Liver (tissue), 9 donors: ENCODE measurements around the gene KAT6B. TPM values are rescaled to one million over a fixed set of nuclear protein-coding genes. Genes with fewer than 3 reads are reported as not detected.

Experiments used
- DNase-seq: peaks from one replicate; pipeline ENCODE4 v3.0.0-alpha.2; 2017; ENCODE audit warnings: low spot score
- H3K27ac ChIP-seq, 2 donors: one replicate each; pipeline ENCODE4 v1.7.0; 2013; ENCODE audit warnings: inconsistent platforms in 2 of 2, low read length in 2 of 2, control low read depth in 1 of 2, low read depth in 1 of 2, mild to moderate bottlenecking in 1 of 2
- H3K27me3 ChIP-seq, 4 donors: one replicate each; pipeline versions ENCODE4 v1.6.1 to v1.7.0; 2013; ENCODE audit warnings: low read length in 3 of 4, inconsistent platforms in 1 of 4, mild to moderate bottlenecking in 1 of 4, moderate library complexity in 1 of 4; ENCODE audit not compliant: control insufficient read depth in 4 of 4, insufficient read depth in 4 of 4
- H3K36me3 ChIP-seq, 4 donors: one replicate each; pipeline versions ENCODE4 v1.6.1 to v1.7.0; 2013; ENCODE audit warnings: low read length in 3 of 4, mild to moderate bottlenecking in 3 of 4, low read depth in 1 of 4, moderate library complexity in 1 of 4; ENCODE audit not compliant: control insufficient read depth in 4 of 4, insufficient read depth in 3 of 4
- H3K4me1 ChIP-seq, 4 donors: one replicate each; pipeline versions ENCODE4 v1.6.1 to v1.7.0; 2013; ENCODE audit warnings: low read length in 3 of 4, mild to moderate bottlenecking in 3 of 4, moderate library complexity in 1 of 4; ENCODE audit not compliant: control insufficient read depth in 4 of 4, insufficient read depth in 4 of 4
- H3K4me3 ChIP-seq, 3 donors: one replicate each; pipeline versions ENCODE4 v1.6.1 to v1.7.0; 2013; ENCODE audit warnings: low read length in 3 of 3, control low read depth in 1 of 3, low read depth in 1 of 3, mild to moderate bottlenecking in 1 of 3
- H3K9ac ChIP-seq, 2 donors: one replicate each; pipeline ENCODE4 v1.7.0; 2013; ENCODE audit warnings: low read length in 2 of 2, mild to moderate bottlenecking in 2 of 2, moderate library complexity in 2 of 2, control low read depth in 1 of 2, low read depth in 1 of 2
- H3K9me3 ChIP-seq, 4 donors: one replicate each; pipeline versions ENCODE4 v1.6.1 to v1.7.0; 2013; ENCODE audit warnings: low read length in 3 of 4; ENCODE audit not compliant: control insufficient read depth in 4 of 4
- EGR1 ChIP-seq, 2 donors: IDR thresholded peaks; 2 replicates each; pipeline ENCODE4 v1.6.1; 2016 to 2018; ENCODE audit warnings: antibody characterized with exemption in 2 of 2, low read depth in 2 of 2
- FOXA1 ChIP-seq: IDR thresholded peaks from 2 replicates; pipeline ENCODE4 v1.6.1; 2016; ENCODE audit warnings: antibody characterized with exemption
- FOXA2 ChIP-seq: IDR thresholded peaks from 2 replicates; pipeline ENCODE4 v1.6.1; 2016; ENCODE audit warnings: antibody characterized with exemption
- GABPA ChIP-seq, 2 donors: IDR thresholded peaks in 1 of 2; conservative IDR thresholded peaks in 1 of 2; 2 replicates each; pipeline ENCODE4 v1.6.1; 2016; ENCODE audit warnings: antibody characterized with exemption in 2 of 2, mild to moderate bottlenecking in 1 of 2, moderate library complexity in 1 of 2
- HNF4A ChIP-seq, 2 donors: conservative IDR thresholded peaks; 2 replicates each; pipeline ENCODE4 v1.6.1; 2016; ENCODE audit warnings: antibody characterized with exemption in 2 of 2, mild to moderate bottlenecking in 2 of 2
- HNF4G ChIP-seq: IDR thresholded peaks from 2 replicates; pipeline ENCODE4 v1.6.1; 2016; ENCODE audit warnings: antibody characterized with exemption
- JUND ChIP-seq, 2 donors: IDR thresholded peaks; 2 replicates each; pipeline ENCODE4 v1.6.1; 2016; ENCODE audit warnings: antibody characterized with exemption in 2 of 2
- NR2F2 ChIP-seq: IDR thresholded peaks from 2 replicates; pipeline ENCODE4 v1.6.1; 2016; ENCODE audit warnings: antibody characterized with exemption
- RAD21 ChIP-seq, 2 donors: IDR thresholded peaks; 2 replicates each; pipeline ENCODE4 v1.6.1; 2016; ENCODE audit warnings: antibody characterized with exemption in 2 of 2, mild to moderate bottlenecking in 2 of 2
- RXRA ChIP-seq, 2 donors: IDR thresholded peaks; 2 replicates each; pipeline ENCODE4 v1.6.1; 2017 to 2018; ENCODE audit warnings: antibody characterized with exemption in 2 of 2, mild to moderate bottlenecking in 1 of 2
- SP1 ChIP-seq: IDR thresholded peaks from 2 replicates; pipeline ENCODE4 v1.6.1; 2018; ENCODE audit warnings: antibody characterized with exemption, mild to moderate bottlenecking
- TAF1 ChIP-seq: conservative IDR thresholded peaks from 2 replicates; pipeline ENCODE4 v1.6.1; 2016; ENCODE audit warnings: antibody characterized with exemption, mild to moderate bottlenecking
- YY1 ChIP-seq: IDR thresholded peaks from 2 replicates; pipeline ENCODE4 v1.6.1; 2016; ENCODE audit warnings: antibody characterized with exemption, mild to moderate bottlenecking
- WGBS: extraction: QIAGEN DNeasy Blood & Tissue Kit; methylation state at CpG from one replicate; pipeline ENCODE4 v1.1.7; 2013; 5-methylcytosine and 5-hydroxymethylcytosine counted together
- polyA plus RNA-seq, 2 donors: library from polyadenylated mRNA; stranded (reverse) in 1 of 2; unstranded in 1 of 2; fragments of 200-250 nt in 1 of 2; fragments of >200 nt in 1 of 2; fragmentation: Nextera tagmentation in 1 of 2; extraction: Ambion mirVana in 1 of 2; gene quantifications; one replicate each; pipeline versions ENCODE4 v1.2.1 to v1.2.3, GENCODE V29; 2013 to 2015
- total RNA-seq, 2 donors: library from RNA; depleted of rRNA; stranded (reverse); fragments of >200 nt; gene quantifications; one replicate each; pipeline ENCODE4 v1.2.3, GENCODE V29; 2014
- TF ChIP-seq, protein P1 (sequence below): IDR thresholded peaks from 2 replicates; pipeline ENCODE4 v1.6.1; 2016; ENCODE audit warnings: antibody characterized with exemption
- TF ChIP-seq, protein P2 (sequence below): fragments of 150-350 bp; IDR thresholded peaks from 2 replicates; pipeline ENCODE4 v1.5.1; 2017; ENCODE audit warnings: improper control_type of control experiment, low read depth, low read length; ENCODE audit not compliant: missing input control
- TF ChIP-seq, protein P3 (sequence below): IDR thresholded peaks from 2 replicates; pipeline ENCODE4 v1.6.1; 2016; ENCODE audit warnings: antibody characterized with exemption, mild to moderate bottlenecking
- TF ChIP-seq, protein P4 (sequence below): IDR thresholded peaks from 2 replicates; pipeline ENCODE4 v1.6.1; 2016; ENCODE audit warnings: antibody characterized with exemption
- donor health status: healthy.
- donor health status: healthy.
- donor health status: healthy.
- donor health status: healthy.
- donor health status: healthy.

Gene KAT6B
- total and polyA plus RNA-seq, 4 donors, result 2.0 to 21.2 (median 8.8) TPM

DNA sequence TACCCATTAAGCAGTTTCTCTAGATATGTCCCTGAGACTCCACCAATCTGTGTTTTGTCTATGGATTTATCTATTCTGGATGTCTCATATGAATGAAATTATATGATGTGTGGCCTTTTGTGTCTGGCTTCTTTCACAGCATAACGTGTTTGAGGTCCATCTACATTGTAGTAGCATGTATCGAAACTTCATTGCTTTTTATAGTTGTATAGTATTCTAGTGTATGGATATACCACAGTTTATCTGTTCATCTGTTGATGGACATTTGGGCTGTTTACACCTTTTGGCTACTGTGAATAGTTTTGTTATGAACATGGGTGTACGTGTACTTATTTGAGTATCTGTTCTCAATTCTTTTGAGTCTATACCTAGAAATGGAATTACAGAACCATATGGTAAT, 9.6 kb downstream of the KAT6B start:
- DNase-seq, result no peak
- WGBS, result 93% methylated on average over 3 of the region's 3 CpGs
- H3K9me3 ChIP-seq, result no peaks in the 10 kb centered on the region
- TF ChIP-seq HNF4A (conservative IDR thresholded peaks at IDR 0.05) (no peak), JUND (IDR thresholded peaks at IDR 0.05) (no peak), EGR1 (IDR thresholded peaks at IDR 0.05; ENCODE audit: low read depth in 2 of 2) (no peak), FOXA1 (no peak), HNF4G (no peak), YY1 (no peak), RAD21 (IDR thresholded peaks at IDR 0.05) (no peak), NR2F2 (no peak)
- TF ChIP-seq, protein P1, sequence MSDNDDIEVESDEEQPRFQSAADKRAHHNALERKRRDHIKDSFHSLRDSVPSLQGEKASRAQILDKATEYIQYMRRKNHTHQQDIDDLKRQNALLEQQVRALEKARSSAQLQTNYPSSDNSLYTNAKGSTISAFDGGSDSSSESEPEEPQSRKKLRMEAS, result no peak
- TF ChIP-seq, protein P2, sequence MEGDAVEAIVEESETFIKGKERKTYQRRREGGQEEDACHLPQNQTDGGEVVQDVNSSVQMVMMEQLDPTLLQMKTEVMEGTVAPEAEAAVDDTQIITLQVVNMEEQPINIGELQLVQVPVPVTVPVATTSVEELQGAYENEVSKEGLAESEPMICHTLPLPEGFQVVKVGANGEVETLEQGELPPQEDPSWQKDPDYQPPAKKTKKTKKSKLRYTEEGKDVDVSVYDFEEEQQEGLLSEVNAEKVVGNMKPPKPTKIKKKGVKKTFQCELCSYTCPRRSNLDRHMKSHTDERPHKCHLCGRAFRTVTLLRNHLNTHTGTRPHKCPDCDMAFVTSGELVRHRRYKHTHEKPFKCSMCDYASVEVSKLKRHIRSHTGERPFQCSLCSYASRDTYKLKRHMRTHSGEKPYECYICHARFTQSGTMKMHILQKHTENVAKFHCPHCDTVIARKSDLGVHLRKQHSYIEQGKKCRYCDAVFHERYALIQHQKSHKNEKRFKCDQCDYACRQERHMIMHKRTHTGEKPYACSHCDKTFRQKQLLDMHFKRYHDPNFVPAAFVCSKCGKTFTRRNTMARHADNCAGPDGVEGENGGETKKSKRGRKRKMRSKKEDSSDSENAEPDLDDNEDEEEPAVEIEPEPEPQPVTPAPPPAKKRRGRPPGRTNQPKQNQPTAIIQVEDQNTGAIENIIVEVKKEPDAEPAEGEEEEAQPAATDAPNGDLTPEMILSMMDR, result no peak
- TF ChIP-seq, protein P3, sequence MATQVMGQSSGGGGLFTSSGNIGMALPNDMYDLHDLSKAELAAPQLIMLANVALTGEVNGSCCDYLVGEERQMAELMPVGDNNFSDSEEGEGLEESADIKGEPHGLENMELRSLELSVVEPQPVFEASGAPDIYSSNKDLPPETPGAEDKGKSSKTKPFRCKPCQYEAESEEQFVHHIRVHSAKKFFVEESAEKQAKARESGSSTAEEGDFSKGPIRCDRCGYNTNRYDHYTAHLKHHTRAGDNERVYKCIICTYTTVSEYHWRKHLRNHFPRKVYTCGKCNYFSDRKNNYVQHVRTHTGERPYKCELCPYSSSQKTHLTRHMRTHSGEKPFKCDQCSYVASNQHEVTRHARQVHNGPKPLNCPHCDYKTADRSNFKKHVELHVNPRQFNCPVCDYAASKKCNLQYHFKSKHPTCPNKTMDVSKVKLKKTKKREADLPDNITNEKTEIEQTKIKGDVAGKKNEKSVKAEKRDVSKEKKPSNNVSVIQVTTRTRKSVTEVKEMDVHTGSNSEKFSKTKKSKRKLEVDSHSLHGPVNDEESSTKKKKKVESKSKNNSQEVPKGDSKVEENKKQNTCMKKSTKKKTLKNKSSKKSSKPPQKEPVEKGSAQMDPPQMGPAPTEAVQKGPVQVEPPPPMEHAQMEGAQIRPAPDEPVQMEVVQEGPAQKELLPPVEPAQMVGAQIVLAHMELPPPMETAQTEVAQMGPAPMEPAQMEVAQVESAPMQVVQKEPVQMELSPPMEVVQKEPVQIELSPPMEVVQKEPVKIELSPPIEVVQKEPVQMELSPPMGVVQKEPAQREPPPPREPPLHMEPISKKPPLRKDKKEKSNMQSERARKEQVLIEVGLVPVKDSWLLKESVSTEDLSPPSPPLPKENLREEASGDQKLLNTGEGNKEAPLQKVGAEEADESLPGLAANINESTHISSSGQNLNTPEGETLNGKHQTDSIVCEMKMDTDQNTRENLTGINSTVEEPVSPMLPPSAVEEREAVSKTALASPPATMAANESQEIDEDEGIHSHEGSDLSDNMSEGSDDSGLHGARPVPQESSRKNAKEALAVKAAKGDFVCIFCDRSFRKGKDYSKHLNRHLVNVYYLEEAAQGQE, result no peak
- TF ChIP-seq, protein P4, sequence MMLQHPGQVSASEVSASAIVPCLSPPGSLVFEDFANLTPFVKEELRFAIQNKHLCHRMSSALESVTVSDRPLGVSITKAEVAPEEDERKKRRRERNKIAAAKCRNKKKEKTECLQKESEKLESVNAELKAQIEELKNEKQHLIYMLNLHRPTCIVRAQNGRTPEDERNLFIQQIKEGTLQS, result no peak
- H3K4me1 ChIP-seq, result peaks cover 4 to 16% (median 8%) of the 10 kb centered on the region in 4 donors
- H3K9ac ChIP-seq, result no peak overlapping the region
- no peaks in the 10 kb centered on the region for H3K27me3 ChIP-seq
- no peak overlapping the region for H3K4me3 ChIP-seq
- peaks cover 0 to 3% (median 0%) of the 10 kb centered on the region in 4 donors for H3K36me3 ChIP-seq
- H3K27ac ChIP-seq, result no peak overlapping the region

DNA sequence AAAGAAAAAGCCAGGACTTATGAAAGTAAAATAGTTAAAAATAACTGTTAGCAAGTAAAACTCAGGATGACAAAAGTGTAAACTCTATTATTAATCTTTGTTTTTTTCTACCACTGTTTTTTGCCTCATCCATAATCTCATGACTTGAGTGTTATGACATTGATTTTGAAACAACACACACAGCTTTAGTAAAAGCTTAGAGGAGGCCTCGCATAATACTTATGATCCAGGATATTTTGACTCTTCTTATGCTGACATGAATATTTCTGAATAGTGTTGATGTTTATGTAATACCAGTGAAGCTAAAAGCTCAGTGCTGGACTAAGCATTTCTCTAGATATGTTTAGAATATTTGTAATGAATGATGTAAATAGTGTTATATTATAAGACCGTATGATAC, 10.5 kb downstream of the KAT6B start:
- peaks cover 8 to 19% (median 9%) of the 10 kb centered on the region in 4 donors for H3K4me1 ChIP-seq
- H3K27ac ChIP-seq, result no peak overlapping the region
- no peaks in the 10 kb centered on the region for H3K27me3 ChIP-seq
- no peaks in the 10 kb centered on the region for H3K9me3 ChIP-seq
- TF ChIP-seq RAD21 (IDR thresholded peaks at IDR 0.05) (no peak), FOXA1 (no peak), YY1 (no peak), SP1 (no peak), TAF1 (no peak), HNF4G (no peak), JUND (IDR thresholded peaks at IDR 0.05) (no peak), RXRA (IDR thresholded peaks at IDR 0.05) (no peak), GABPA (IDR thresholded peaks at IDR 0.05 in 1 of 2, conservative IDR thresholded peaks at IDR 0.05 in 1 of 2) (no peak), FOXA2 (no peak), EGR1 (IDR thresholded peaks at IDR 0.05; ENCODE audit: low read depth in 2 of 2) (no peak)
- TF ChIP-seq, protein P1, result no peak
- TF ChIP-seq, protein P2, result no peak
- TF ChIP-seq, protein P3, result no peak
- 86% methylated on average over 2 of the region's 2 CpGs for WGBS
- DNase-seq, result no peak
- H3K4me3 ChIP-seq, result no peak overlapping the region
- peaks cover 0 to 3% (median 0%) of the 10 kb centered on the region in 4 donors for H3K36me3 ChIP-seq
- H3K9ac ChIP-seq, result no peak overlapping the region
